Measurements from ENCODE around the gene LAMA2. TPM values are rescaled to one million over a fixed set of nuclear protein-coding genes. Genes with fewer than 3 reads are reported as not detected.

The LAMA2 gene
- polyA plus RNA-seq, 1 donor: 5.4 TPM

- DNase-seq: no peak
- no peaks in the 10 kb centered on the region for H3K4me1 ChIP-seq (ENCODE audit: control insufficient read depth, insufficient read depth, low read length)
- H3K4me3 ChIP-seq (ENCODE audit: low read length): no peak overlapping the region
- H3K36me3 ChIP-seq (ENCODE audit: control insufficient read depth, insufficient read depth, low read length): no peaks in the 10 kb centered on the region
- H3K27ac ChIP-seq (ENCODE audit: low read length): no peak overlapping the region
- H3K9me3 ChIP-seq (ENCODE audit: control insufficient read depth, low read depth, low read length): no peaks in the 10 kb centered on the region
- no CpG with 5 or more reads among the region's 4 CpGs for WGBS (ENCODE audit: insufficient coverage, low lambda C conversion rate)
- H3K27me3 ChIP-seq (ENCODE audit: control insufficient read depth, insufficient read depth, low read length): no peaks in the 10 kb centered on the region
These were observed 124.9 kb downstream of the LAMA2 start for GRCh38 chr6:129007701-129008373.

- DNase-seq: no peak
- Histone ChIP-seq H3K27ac (ENCODE audit: low read length) (no peak overlapping the region), H3K4me3 (ENCODE audit: low read length) (no peak overlapping the region), H3K9me3 (ENCODE audit: control insufficient read depth, low read depth, low read length) (no peaks in the 10 kb centered on the region), H3K27me3 (ENCODE audit: control insufficient read depth, insufficient read depth, low read length) (no peaks in the 10 kb centered on the region), H3K36me3 (ENCODE audit: control insufficient read depth, insufficient read depth, low read length) (no peaks in the 10 kb centered on the region), H3K4me1 (ENCODE audit: control insufficient read depth, insufficient read depth, low read length) (no peaks in the 10 kb centered on the region)
- 100% methylated on average over 2 of the region's 2 CpGs for WGBS (ENCODE audit: insufficient coverage, low lambda C conversion rate)
These were observed 125.7 kb downstream of the LAMA2 start for GRCh38 chr6:129008591-129008990.

DNA sequence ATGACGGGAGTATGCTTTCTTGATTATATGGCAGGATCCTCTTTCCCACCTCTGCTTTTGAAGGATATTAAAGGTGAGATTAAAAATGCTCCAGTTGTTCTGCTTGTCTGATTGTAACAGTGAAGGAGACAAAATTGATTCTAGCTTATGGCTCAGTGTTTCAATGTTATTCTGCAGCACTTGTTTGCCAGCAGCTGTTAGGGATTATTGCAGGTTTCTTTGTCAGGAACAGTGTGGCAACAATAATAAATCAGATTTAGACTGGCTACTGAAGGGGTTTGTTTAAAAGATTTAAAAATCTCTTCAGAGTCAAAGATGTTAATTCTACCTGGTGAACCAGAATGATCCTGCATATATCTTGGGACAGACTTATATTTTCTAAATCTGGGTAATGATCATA is 126.9 kb downstream of the LAMA2 start:
- Histone ChIP-seq H3K4me1 (ENCODE audit: control insufficient read depth, insufficient read depth, low read length) (no peaks in the 10 kb centered on the region), H3K36me3 (ENCODE audit: control insufficient read depth, insufficient read depth, low read length) (no peaks in the 10 kb centered on the region), H3K27ac (ENCODE audit: low read length) (no peak overlapping the region), H3K4me3 (ENCODE audit: low read length) (no peak overlapping the region), H3K9me3 (ENCODE audit: control insufficient read depth, low read depth, low read length) (no peaks in the 10 kb centered on the region), H3K27me3 (ENCODE audit: control insufficient read depth, insufficient read depth, low read length) (no peaks in the 10 kb centered on the region)
- DNase-seq: no peak
- WGBS (ENCODE audit: insufficient coverage, low lambda C conversion rate): 60% methylated on average over 1 of the region's 1 CpG

DNA sequence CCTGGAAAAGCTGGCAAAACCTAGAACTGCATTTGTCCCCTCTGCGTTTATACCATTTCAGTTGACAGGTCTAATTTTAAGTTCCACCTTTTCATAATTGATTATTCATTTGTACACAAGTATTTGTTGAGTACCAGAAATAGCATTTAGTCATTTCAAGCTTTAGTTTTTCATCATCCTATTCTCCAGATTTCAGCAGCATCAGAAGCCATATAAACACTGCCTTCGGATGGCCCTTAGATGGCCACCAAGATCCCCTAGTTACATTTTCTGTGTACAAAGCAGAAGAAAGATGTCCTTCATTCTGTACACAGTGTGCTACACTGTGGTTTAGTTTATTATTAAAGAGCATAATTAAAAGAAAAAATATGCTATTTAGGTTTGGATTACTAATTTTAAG is 131.4 kb downstream of the LAMA2 start:
- no peak for DNase-seq
- no peak overlapping the region for H3K4me3 ChIP-seq (ENCODE audit: low read length)
- no peaks in the 10 kb centered on the region for H3K4me1 ChIP-seq (ENCODE audit: control insufficient read depth, insufficient read depth, low read length)
- H3K36me3 ChIP-seq (ENCODE audit: control insufficient read depth, insufficient read depth, low read length): no peaks in the 10 kb centered on the region
- peaks cover 3% of the 10 kb centered on the region for H3K9me3 ChIP-seq (ENCODE audit: control insufficient read depth, low read depth, low read length)
- whole genome bisulfite sequencing (ENCODE audit: insufficient coverage, low lambda C conversion rate): 100% methylated on average over 1 of the region's 2 CpGs
- H3K27ac ChIP-seq (ENCODE audit: low read length): no peak overlapping the region
- H3K27me3 ChIP-seq (ENCODE audit: control insufficient read depth, insufficient read depth, low read length): no peaks in the 10 kb centered on the region

DNA sequence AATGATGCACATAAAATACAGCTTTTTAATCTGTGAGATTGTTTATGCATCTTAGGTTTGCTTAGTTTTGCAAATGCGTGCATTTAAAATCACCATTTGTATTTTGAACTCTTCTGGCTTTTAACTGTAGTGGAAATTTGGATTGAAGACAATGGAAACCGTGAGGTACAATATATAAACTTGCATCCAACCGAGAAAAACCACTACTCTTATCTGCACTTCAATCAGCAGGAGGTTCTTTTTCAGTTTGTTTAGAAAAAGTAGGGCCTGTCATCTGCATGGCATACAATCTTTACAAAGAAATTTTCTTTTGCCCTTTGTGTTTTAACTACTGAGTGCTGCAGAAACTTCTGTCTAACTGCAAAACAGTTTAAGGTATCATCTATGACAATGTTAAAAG is 132.8 kb downstream of the LAMA2 start:
- no peaks in the 10 kb centered on the region for H3K4me1 ChIP-seq (ENCODE audit: control insufficient read depth, insufficient read depth, low read length)
- H3K36me3 ChIP-seq (ENCODE audit: control insufficient read depth, insufficient read depth, low read length): no peaks in the 10 kb centered on the region
- peaks cover 3% of the 10 kb centered on the region for H3K9me3 ChIP-seq (ENCODE audit: control insufficient read depth, low read depth, low read length)
- no peaks in the 10 kb centered on the region for H3K27me3 ChIP-seq (ENCODE audit: control insufficient read depth, insufficient read depth, low read length)
- no peak overlapping the region for H3K4me3 ChIP-seq (ENCODE audit: low read length)
- H3K27ac ChIP-seq (ENCODE audit: low read length): no peak overlapping the region
- WGBS (ENCODE audit: insufficient coverage, low lambda C conversion rate): no CpG with 5 or more reads among the region's 3 CpGs
- DNase-seq: no peak

GRCh38 chr6:129016844-129017243 is 133.9 kb downstream of the LAMA2 start:
- WGBS (ENCODE audit: insufficient coverage, low lambda C conversion rate): 94% methylated on average over 2 of the region's 3 CpGs
- H3K27ac ChIP-seq (ENCODE audit: low read length): no peak overlapping the region
- DNase-seq: no peak
- H3K27me3 ChIP-seq (ENCODE audit: control insufficient read depth, insufficient read depth, low read length): no peaks in the 10 kb centered on the region
- H3K4me1 ChIP-seq (ENCODE audit: control insufficient read depth, insufficient read depth, low read length): no peaks in the 10 kb centered on the region
- H3K4me3 ChIP-seq (ENCODE audit: low read length): no peak overlapping the region
- peaks cover 3% of the 10 kb centered on the region for H3K9me3 ChIP-seq (ENCODE audit: control insufficient read depth, low read depth, low read length)
- H3K36me3 ChIP-seq (ENCODE audit: control insufficient read depth, insufficient read depth, low read length): no peaks in the 10 kb centered on the region

DNA sequence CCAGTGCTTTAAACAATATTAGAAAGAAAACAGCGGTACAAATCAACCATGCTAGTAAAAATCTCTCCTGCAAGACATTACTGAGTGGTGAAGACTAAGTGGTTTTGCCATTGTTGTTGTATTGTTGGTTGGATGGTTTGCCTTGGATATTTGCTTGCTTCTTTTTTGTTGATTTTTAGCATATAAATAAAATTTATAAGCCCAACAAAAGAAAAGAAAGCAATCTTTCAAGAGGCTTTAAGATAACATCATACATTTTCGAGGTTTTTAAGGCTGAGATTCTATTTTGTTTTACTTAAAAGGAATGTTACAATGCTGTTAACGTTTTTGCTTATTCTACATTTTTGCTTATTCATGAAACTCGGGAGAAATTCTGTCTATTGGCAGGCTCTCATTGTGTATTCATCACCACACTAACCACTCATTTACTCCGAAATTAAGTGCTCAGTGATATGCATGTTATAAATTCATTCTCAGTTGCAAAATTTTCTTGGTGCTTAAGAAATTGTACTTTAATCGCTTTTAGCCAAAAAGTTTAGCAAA is 139.1 kb downstream of the LAMA2 start:
- H3K9me3 ChIP-seq (ENCODE audit: control insufficient read depth, low read depth, low read length): peaks cover 3% of the 10 kb centered on the region
- WGBS (ENCODE audit: insufficient coverage, low lambda C conversion rate): 97% methylated on average over 6 of the region's 6 CpGs
- H3K27ac ChIP-seq (ENCODE audit: low read length): no peak overlapping the region
- H3K4me3 ChIP-seq (ENCODE audit: low read length): no peak overlapping the region
- no peaks in the 10 kb centered on the region for H3K27me3 ChIP-seq (ENCODE audit: control insufficient read depth, insufficient read depth, low read length)
- no peaks in the 10 kb centered on the region for H3K4me1 ChIP-seq (ENCODE audit: control insufficient read depth, insufficient read depth, low read length)
- DNase-seq: no peak
- no peaks in the 10 kb centered on the region for H3K36me3 ChIP-seq (ENCODE audit: control insufficient read depth, insufficient read depth, low read length)

DNA sequence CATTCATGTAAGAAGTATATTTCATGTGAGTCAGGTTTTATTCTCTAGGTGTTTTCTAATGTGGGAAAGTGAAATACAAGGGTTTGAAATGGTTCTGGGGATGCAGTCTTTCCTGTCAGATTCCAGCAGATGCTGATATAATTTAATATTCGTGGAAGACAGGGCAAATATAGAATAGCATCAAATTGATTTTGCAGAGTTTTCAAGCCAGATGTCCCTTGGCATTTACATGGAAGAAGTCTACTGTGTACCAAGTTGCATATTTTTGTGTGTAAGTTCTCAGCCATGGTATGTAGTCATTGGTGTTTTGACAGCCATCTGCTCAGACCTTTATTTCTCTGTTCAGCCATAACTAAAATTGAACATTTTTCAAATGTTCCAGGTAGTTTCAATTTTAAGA is 143.7 kb downstream of the LAMA2 start:
- no peaks in the 10 kb centered on the region for H3K27me3 ChIP-seq (ENCODE audit: control insufficient read depth, insufficient read depth, low read length)
- H3K36me3 ChIP-seq (ENCODE audit: control insufficient read depth, insufficient read depth, low read length): no peaks in the 10 kb centered on the region
- WGBS (ENCODE audit: insufficient coverage, low lambda C conversion rate): no CpG with 5 or more reads among the region's 1 CpG
- H3K4me1 ChIP-seq (ENCODE audit: control insufficient read depth, insufficient read depth, low read length): no peaks in the 10 kb centered on the region
- H3K27ac ChIP-seq (ENCODE audit: low read length): no peak overlapping the region
- H3K9me3 ChIP-seq (ENCODE audit: control insufficient read depth, low read depth, low read length): no peaks in the 10 kb centered on the region
- DNase-seq: no peak
- no peak overlapping the region for H3K4me3 ChIP-seq (ENCODE audit: low read length)

GRCh38 chr6:129029778-129030177 is 146.8 kb downstream of the LAMA2 start:
- DNase-seq: no peak
- no peaks in the 10 kb centered on the region for H3K36me3 ChIP-seq (ENCODE audit: control insufficient read depth, insufficient read depth, low read length)
- 75% methylated on average over 2 of the region's 2 CpGs for WGBS (ENCODE audit: insufficient coverage, low lambda C conversion rate)
- no peaks in the 10 kb centered on the region for H3K9me3 ChIP-seq (ENCODE audit: control insufficient read depth, low read depth, low read length)
- H3K4me3 ChIP-seq (ENCODE audit: low read length): no peak overlapping the region
- no peaks in the 10 kb centered on the region for H3K27me3 ChIP-seq (ENCODE audit: control insufficient read depth, insufficient read depth, low read length)
- H3K4me1 ChIP-seq (ENCODE audit: control insufficient read depth, insufficient read depth, low read length): no peaks in the 10 kb centered on the region
- no peak overlapping the region for H3K27ac ChIP-seq (ENCODE audit: low read length)

GRCh38 chr6:129030215-129030614 is 147.3 kb downstream of the LAMA2 start:
- no peak overlapping the region for H3K4me3 ChIP-seq (ENCODE audit: low read length)
- no peaks in the 10 kb centered on the region for H3K9me3 ChIP-seq (ENCODE audit: control insufficient read depth, low read depth, low read length)
- no peak for DNase-seq
- no peak overlapping the region for H3K27ac ChIP-seq (ENCODE audit: low read length)
- H3K4me1 ChIP-seq (ENCODE audit: control insufficient read depth, insufficient read depth, low read length): no peaks in the 10 kb centered on the region
- no peaks in the 10 kb centered on the region for H3K36me3 ChIP-seq (ENCODE audit: control insufficient read depth, insufficient read depth, low read length)
- WGBS (ENCODE audit: insufficient coverage, low lambda C conversion rate): no CpG with 5 or more reads among the region's 1 CpG
- H3K27me3 ChIP-seq (ENCODE audit: control insufficient read depth, insufficient read depth, low read length): no peaks in the 10 kb centered on the region

- Histone ChIP-seq H3K4me3 (ENCODE audit: low read length) (no peak overlapping the region), H3K4me1 (ENCODE audit: control insufficient read depth, insufficient read depth, low read length) (no peaks in the 10 kb centered on the region), H3K9me3 (ENCODE audit: control insufficient read depth, low read depth, low read length) (no peaks in the 10 kb centered on the region), H3K27ac (ENCODE audit: low read length) (no peak overlapping the region), H3K27me3 (ENCODE audit: control insufficient read depth, insufficient read depth, low read length) (no peaks in the 10 kb centered on the region), H3K36me3 (ENCODE audit: control insufficient read depth, insufficient read depth, low read length) (no peaks in the 10 kb centered on the region)
- DNase-seq: no peak
- WGBS (ENCODE audit: insufficient coverage, low lambda C conversion rate): no CpG with 5 or more reads among the region's 1 CpG
These were observed 148.2 kb downstream of the LAMA2 start for GRCh38 chr6:129031051-129031599.

Measured in large intestine (tissue), 3 donors.